IPS DF 6.9 (cell line): ENCODE data around the gene NLRP12.
"Not testable (repeated sequence)": the region's sequence is repeated elsewhere in the genome, so short reads cannot be mapped to it uniquely, and the experiment has no call there.

Experiments used
- DNase-seq: peaks from one replicate; pipeline ENCODE4 v3.0.0-alpha.2; 2013; ENCODE audit warnings: low read depth, low spot score
- H3K27ac ChIP-seq: one replicate; pipeline ENCODE4 v1.5.1; 2013; ENCODE audit warnings: low read length, control low read depth
- H3K27me3 ChIP-seq: 2 replicates; pipeline ENCODE4 v1.6.1; 2013; ENCODE audit warnings: mild to moderate bottlenecking, low read length; ENCODE audit not compliant: control insufficient read depth, insufficient read depth
- H3K36me3 ChIP-seq: 2 replicates; pipeline ENCODE4 v1.6.1; 2013; ENCODE audit warnings: low read length; ENCODE audit not compliant: control insufficient read depth, insufficient read depth
- H3K4me1 ChIP-seq: 2 replicates; pipeline ENCODE4 v1.6.1; 2013; ENCODE audit warnings: low read length; ENCODE audit not compliant: control insufficient read depth, insufficient read depth
- H3K4me3 ChIP-seq: 2 replicates; pipeline ENCODE4 v1.5.1; 2013; ENCODE audit warnings: mild to moderate bottlenecking, low read length
- H3K9me3 ChIP-seq: 2 replicates; pipeline ENCODE4 v1.6.1; 2013; ENCODE audit warnings: low read length, inconsistent platforms; ENCODE audit not compliant: control insufficient read depth, insufficient read depth
- WGBS: extraction: QIAGEN DNeasy Blood & Tissue Kit; methylation state at CpG from one replicate; pipeline ENCODE4 v1.1.7; 2013; ENCODE audit warnings: mixed read lengths, missing lambda C conversion rate; ENCODE audit not compliant: insufficient read length, insufficient coverage; 5-methylcytosine and 5-hydroxymethylcytosine counted together

Gene NLRP12

DNA sequence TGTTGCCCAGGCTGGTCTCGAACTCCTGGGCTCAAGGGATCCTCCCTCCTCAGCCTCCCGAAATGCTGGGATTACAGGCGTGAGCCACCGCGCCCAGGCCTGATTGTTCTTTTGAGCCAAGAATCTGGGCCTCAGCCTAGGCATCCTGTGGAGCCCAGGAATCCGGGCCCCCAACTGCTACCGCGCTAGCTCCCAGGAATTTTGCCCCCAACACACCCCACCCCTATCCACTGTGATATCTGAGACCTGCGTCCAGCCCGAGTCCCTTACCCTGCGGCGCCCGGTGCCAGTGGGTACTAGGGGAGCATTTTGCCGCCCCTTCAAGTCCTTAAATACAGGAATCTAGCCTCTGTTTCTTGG, 42.7 kb upstream of the NLRP12 start:
- Histone ChIP-seq H3K4me1 (peaks cover 7% of the 10 kb centered on the region; the same call in 1 of the 2 replicates), H3K36me3 (no peaks in the 10 kb centered on the region), H3K27me3 (no peaks in the 10 kb centered on the region), H3K9me3 (no peaks in the 10 kb centered on the region), H3K27ac (no peak overlapping the region), H3K4me3 (peak overlapping the region; percentile 67; the same call in 1 of the 2 replicates)
- no peak for DNase-seq
- no CpG with 5 or more reads among the region's 14 CpGs for WGBS

DNA sequence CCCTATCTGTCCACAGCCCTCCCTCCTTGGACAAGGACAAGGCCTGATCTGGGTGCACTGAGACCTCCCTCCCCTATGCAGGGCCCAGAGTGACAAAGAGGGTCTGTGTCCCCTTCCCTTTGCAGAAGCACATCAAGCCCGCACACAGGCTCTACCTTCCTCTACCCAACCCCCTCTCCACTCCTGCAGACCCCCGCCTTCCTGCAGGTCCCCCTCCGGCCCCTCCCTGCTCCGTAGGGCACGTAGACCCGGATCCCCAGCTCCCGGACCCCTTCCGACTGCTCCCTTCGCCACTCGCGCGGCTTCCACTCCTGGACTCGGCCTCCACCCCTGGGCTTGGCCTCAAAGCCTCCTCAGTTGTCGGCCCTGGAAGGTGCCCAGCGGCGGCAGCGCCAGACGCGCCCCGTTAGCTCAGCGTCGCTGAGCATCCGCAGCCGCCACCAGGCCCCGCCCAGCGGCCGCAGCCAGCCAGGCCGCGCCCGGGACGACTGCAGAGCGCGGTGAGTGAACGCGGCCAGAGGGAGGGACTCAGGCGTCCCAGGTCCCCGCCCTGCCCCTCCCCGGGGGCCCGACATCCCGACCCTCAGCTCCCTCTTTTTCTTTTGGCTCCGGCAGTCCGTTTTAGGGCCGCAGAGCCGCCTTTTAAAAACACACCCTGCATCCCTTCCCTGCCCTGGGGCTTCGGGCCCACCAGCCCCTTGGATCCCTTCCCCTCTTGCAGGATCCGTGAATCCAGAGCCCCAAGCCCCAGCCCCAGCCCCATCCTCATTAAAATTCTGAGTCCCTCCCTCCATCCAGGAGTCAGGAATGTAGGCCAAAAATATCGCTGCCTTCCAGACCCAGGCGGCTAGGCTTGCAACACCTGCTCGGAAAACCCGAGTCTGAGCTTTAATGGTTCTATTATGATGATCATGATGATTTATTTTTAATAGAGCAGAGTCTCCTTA, 42.1 kb upstream of the NLRP12 start:
- Histone ChIP-seq H3K27ac (no peak overlapping the region), H3K27me3 (no peaks in the 10 kb centered on the region), H3K36me3 (no peaks in the 10 kb centered on the region), H3K4me3 (peak overlapping the region; percentile 67; the same call in 1 of the 2 replicates), H3K4me1 (peaks cover 7% of the 10 kb centered on the region; the same call in 1 of the 2 replicates), H3K9me3 (no peaks in the 10 kb centered on the region)
- DNase-seq = no peak
- no CpG with 5 or more reads among the region's 50 CpGs for WGBS

DNA sequence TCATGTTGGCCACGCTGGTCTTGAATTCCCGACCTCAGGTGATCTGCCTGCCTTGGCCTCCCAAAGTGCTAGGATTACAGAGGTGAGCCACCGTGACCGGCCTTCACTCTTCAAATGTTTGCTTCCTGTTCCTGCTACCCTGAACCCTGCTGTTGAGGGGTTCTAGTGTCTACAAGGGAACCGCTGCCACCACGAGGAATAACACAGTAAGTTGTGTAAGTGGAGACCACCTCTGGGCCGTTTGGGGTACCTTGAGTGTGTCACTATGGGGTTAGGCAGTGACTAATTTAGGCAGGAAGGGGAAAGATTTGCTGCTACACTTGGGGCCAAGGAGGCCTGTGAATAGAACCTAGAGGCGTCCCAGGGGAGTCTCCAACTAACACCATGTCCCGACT, 41.4 kb upstream of the NLRP12 start:
- Histone ChIP-seq H3K4me3 (peak overlapping the region; percentile 67; the same call in 1 of the 2 replicates), H3K27ac (no peak overlapping the region)

DNA sequence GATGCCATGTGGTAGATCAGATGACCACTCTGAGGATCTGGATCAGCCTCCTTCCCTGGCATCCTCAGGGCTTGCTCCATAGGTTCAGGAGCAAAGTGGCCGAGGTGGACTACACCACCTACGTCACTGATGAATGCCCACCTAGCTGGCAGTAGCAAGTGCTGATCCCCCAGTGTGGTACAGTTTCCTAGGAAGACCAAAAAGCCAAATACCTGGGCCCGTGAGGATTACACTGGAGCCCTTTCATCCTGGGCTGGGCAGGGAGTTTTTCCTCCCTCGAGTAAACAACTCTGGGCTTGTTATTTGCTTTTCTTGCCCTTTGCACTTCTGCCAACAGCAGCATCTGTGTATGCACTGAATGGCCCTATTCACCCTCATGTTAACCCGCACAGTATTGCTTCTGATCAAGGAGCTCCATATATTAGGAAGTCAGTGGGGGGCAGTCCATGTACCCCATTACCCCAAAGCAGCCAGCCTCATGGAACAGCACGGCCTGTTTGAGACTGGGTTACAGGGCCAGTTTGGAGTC, 40.3 kb upstream of the NLRP12 start:
- Histone ChIP-seq H3K4me1 (peaks cover 4% of the 10 kb centered on the region; the same call in 1 of the 2 replicates), H3K9me3 (no peaks in the 10 kb centered on the region), H3K27ac (no peak overlapping the region), H3K4me3 (no peak overlapping the region), H3K27me3 (no peaks in the 10 kb centered on the region), H3K36me3 (no peaks in the 10 kb centered on the region)
- WGBS = no CpG with 5 or more reads among the region's 6 CpGs
- DNase-seq = no peak

More for the DNA sequence above, 41.4 kb upstream of the NLRP12 start:
- Histone ChIP-seq H3K9me3 (no peaks in the 10 kb centered on the region), H3K36me3 (no peaks in the 10 kb centered on the region), H3K4me1 (peaks cover 6% of the 10 kb centered on the region; the same call in 1 of the 2 replicates), H3K27me3 (no peaks in the 10 kb centered on the region)
- whole genome bisulfite sequencing = no CpG with 5 or more reads among the region's 9 CpGs
- DNase-seq = no peak

DNA sequence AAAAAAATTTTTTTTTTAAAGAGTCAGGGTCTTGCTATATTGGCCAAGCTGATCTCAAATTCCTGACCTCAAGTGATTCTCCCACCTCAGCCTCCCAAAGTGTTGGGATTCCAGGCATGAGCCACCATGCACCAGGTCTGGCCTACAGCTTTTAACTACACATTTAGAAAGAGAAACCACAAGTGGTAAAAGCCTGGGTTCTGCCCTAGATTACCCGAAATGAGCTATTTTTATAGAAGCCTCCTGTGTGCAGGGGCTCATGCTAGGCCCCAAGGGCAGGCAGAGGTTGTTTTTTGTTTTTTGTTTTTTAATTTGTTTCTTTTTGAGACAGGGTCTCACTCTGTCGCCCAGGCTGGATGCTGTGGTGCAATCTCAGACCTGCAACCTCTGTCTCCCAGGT, 29.6 kb upstream of the NLRP12 start:
- H3K9me3 ChIP-seq = no peaks in the 10 kb centered on the region
- H3K4me3 ChIP-seq = no peak overlapping the region
- no peak overlapping the region for H3K27ac ChIP-seq
- H3K4me1 ChIP-seq = no peaks in the 10 kb centered on the region
- H3K36me3 ChIP-seq = no peaks in the 10 kb centered on the region
- no peaks in the 10 kb centered on the region for H3K27me3 ChIP-seq
- whole genome bisulfite sequencing = no CpG with 5 or more reads among the region's 2 CpGs
- no peak for DNase-seq

DNA sequence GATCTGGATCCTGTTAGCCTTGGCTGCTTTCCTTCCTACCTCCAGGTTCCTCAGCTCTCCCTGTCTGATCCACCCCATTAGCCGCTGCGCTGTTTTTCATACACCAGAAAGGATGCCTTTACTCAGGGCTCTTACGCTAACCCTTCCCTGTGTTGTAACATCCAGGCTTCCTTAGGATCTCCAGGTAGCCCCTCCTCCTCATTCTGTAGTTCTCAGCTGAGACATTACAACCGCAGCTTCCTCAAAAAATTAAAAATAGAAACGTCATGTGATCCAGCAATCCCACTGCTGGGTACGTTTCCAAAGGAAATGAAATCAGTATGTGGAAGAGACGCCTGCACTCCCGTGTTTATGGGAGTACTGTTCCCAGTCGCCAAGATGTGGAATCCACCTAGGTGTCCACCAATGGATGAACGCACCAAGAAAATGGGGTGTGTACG, 25.1 kb upstream of the NLRP12 start:
- no peaks in the 10 kb centered on the region for H3K27me3 ChIP-seq
- WGBS = no CpG with 5 or more reads among the region's 11 CpGs
- no peaks in the 10 kb centered on the region for H3K4me1 ChIP-seq
- H3K4me3 ChIP-seq = no peak overlapping the region
- no peaks in the 10 kb centered on the region for H3K9me3 ChIP-seq
- H3K27ac ChIP-seq = no peak overlapping the region
- H3K36me3 ChIP-seq = no peaks in the 10 kb centered on the region
- DNase-seq = no peak

DNA sequence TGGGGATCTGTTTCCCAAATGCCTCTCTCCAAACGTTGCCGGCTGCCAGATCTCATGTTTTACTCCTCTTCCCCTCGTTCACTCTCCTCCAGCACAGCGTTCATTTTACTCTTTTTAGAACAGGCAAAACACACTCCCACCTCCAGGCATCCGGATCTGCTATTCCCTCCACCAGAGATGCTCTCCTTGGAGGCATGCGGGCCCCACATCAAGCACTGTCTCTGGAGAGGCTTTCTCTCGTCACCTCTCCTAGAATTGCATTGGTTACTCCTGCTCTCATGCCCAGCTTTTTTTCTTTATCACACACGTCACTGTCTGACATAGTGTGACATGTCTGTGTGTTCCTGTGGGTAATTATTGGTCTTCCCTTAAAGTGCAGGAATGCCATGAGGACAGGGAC, 23.4 kb upstream of the NLRP12 start:
- Histone ChIP-seq H3K36me3 (no peaks in the 10 kb centered on the region), H3K27ac (no peak overlapping the region), H3K9me3 (no peaks in the 10 kb centered on the region), H3K27me3 (no peaks in the 10 kb centered on the region), H3K4me3 (no peak overlapping the region), H3K4me1 (no peaks in the 10 kb centered on the region)
- WGBS = no CpG with 5 or more reads among the region's 8 CpGs
- no peak for DNase-seq

DNA sequence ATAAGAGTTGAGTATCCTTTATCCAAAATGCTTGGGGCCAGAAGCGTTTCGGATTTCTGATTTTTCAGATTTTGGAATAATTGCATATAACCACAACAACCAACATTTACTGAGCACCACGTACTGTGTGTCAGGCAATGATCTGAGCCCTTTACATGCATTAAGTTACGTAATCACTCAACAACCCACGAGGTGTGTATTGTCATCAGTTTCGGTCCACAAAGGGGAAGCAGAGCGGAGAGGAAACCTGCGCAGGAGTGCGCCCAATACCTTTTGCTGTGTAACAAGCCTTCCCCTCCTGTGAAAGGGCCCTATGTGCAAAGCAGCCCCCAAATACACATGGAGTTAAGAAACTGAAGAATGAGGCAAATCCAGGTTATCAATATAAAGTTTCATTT, 20.7 kb upstream of the NLRP12 start:
- no CpG with 5 or more reads among the region's 9 CpGs for WGBS
- H3K36me3 ChIP-seq = no peaks in the 10 kb centered on the region
- no peaks in the 10 kb centered on the region for H3K9me3 ChIP-seq
- H3K4me3 ChIP-seq = no peak overlapping the region
- H3K27ac ChIP-seq = no peak overlapping the region
- no peaks in the 10 kb centered on the region for H3K4me1 ChIP-seq
- DNase-seq = no peak
- H3K27me3 ChIP-seq = no peaks in the 10 kb centered on the region

DNA sequence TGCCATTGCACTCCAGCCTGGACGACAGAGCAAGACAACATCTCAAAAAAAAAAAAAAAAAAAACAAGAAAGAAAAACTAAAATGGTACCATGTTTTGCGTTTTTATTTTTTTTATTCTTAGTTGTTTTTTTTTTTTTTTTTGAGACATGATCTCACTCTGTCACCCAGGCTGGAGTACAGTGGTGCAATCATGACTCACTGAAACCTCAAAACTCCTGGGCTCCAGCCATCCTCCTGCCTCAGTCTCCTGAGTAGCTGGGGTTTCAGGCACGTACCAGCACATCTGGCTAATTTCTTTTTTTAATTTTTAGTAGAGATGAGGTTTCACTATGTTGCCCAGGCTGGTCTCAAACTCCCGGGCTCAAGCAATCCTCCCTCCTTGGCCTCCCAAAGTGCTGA, 16.8 kb upstream of the NLRP12 start:
- no CpG with 5 or more reads among the region's 4 CpGs for whole genome bisulfite sequencing
- not testable (repeated sequence) for H3K27ac ChIP-seq, H3K4me1 ChIP-seq, H3K27me3 ChIP-seq, H3K4me3 ChIP-seq, H3K36me3 ChIP-seq, H3K9me3 ChIP-seq, DNase-seq

DNA sequence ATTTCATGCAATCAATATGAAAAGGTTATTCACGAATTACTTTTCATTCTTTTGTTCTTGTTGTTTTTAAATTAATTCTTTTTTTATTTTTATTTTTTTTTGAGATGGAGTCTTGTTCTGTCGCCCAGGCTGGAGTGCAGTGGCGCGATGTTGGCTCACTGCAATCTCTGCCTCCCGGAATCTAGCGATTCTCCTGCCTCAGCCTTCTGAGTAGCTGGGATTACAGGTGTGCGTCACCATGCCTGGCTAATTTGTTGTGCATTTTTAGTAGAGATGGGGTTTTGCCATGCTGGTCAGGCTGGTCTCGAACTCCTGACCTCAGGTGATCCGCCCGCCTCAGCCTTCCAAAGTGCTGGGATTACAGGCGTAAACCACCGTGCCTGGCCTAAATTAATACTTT, 16.1 kb upstream of the NLRP12 start:
- not testable (repeated sequence) for H3K27ac ChIP-seq, H3K9me3 ChIP-seq, H3K27me3 ChIP-seq, H3K36me3 ChIP-seq, DNase-seq, H3K4me3 ChIP-seq, H3K4me1 ChIP-seq
- no CpG with 5 or more reads among the region's 12 CpGs for WGBS
